Dedifferentiated amniotic fluid mesenchymal stem cell (primary cell): ENCODE measurements around the gene SLK.

Experiments
- DNase-seq: peaks from one replicate; pipeline ENCODE4 v3.0.0-alpha.2; 2016; ENCODE audit errors: extremely low spot score

The SLK gene

GRCh38 chr10:104033401-104033930, 66.5 kb downstream of the SLK start:
- no peak for DNase-seq

GRCh38 chr10:104033966-104034365, 67.0 kb downstream of the SLK start:
- no peak for DNase-seq

- DNase-seq, result no peak
Measured at GRCh38 chr10:104034401-104035193, 67.7 kb downstream of the SLK start.

- no peak for DNase-seq
Measured at GRCh38 chr10:104035194-104036068, 68.5 kb downstream of the SLK start.

- DNase-seq, result no peak
Measured at GRCh38 chr10:104036069-104036384, 69.1 kb downstream of the SLK start.

- DNase-seq, result no peak
Measured at GRCh38 chr10:104036518-104037260, 69.7 kb downstream of the SLK start.

- DNase-seq, result no peak
Measured at GRCh38 chr10:104037261-104037951, 70.5 kb downstream of the SLK start.

- no peak for DNase-seq
Measured at GRCh38 chr10:104038537-104038936, 71.6 kb downstream of the SLK start.

GRCh38 chr10:104038958-104039752, 72.2 kb downstream of the SLK start:
- no peak for DNase-seq

- no peak for DNase-seq
Measured at GRCh38 chr10:104040382-104040781, 73.4 kb downstream of the SLK start.

- DNase-seq, result no peak
Measured at GRCh38 chr10:104040862-104041789, 74.2 kb downstream of the SLK start.

GRCh38 chr10:104041891-104042535, 75.1 kb downstream of the SLK start:
- DNase-seq, result no peak

- DNase-seq, result no peak
Measured at GRCh38 chr10:104043185-104043830, 76.4 kb downstream of the SLK start.

- DNase-seq, result no peak
Measured at GRCh38 chr10:104043854-104044253, 76.9 kb downstream of the SLK start.

- DNase-seq, result peak; percentile 78
Measured at GRCh38 chr10:104045151-104046089, 78.5 kb downstream of the SLK start.

GRCh38 chr10:104046651-104047050, 79.7 kb downstream of the SLK start:
- no peak for DNase-seq

- DNase-seq, result no peak
Measured at GRCh38 chr10:104049504-104050250, 82.7 kb downstream of the SLK start.
